HG03354 (cell line): ENCODE measurements around the gene MYCBP2.
A peak's percentile ranks its signal among the peaks of the same experiment; 100 is the strongest.
"Not testable (repeated sequence)": the region's sequence is repeated elsewhere in the genome, so short reads cannot be mapped to it uniquely, and the experiment has no call there.

ENCODE experiments used
- ATAC-seq: cut with Tn5 transposase; IDR thresholded peaks from one replicate; pipeline ENCODE4 v1.9.1; 2021; ENCODE audit warnings: mild to moderate bottlenecking; ENCODE audit not compliant: unreplicated experiment, poor library complexity, severe bottlenecking

MYCBP2 gene

GRCh38 chr13:77222000-77222690 is 104.7 kb downstream of the MYCBP2 start:
- no peak for ATAC-seq

DNA sequence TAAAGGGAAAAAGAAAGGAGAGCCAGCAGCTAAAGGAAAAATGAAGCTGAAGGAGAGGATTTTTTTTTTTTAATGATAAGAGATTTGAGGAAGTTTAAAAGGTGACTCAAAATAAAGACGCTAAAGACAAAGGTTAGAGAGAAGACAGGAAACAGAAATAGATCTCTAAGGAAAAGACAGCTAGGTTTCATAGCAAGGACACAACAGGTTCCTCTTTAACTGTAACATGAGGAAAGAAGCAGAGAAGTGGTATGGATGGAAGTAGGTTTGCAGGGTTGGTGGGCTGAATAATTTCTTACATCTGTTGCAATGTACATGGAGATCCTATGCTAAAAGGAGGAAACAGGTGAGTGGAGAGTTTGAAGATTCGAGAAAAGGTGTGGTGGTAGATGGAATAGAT is 107.5 kb downstream of the MYCBP2 start:
- no peak for ATAC-seq

- no peak for ATAC-seq
Observed at GRCh38 chr13:77218274-77218673, 108.6 kb downstream of the MYCBP2 start.

DNA sequence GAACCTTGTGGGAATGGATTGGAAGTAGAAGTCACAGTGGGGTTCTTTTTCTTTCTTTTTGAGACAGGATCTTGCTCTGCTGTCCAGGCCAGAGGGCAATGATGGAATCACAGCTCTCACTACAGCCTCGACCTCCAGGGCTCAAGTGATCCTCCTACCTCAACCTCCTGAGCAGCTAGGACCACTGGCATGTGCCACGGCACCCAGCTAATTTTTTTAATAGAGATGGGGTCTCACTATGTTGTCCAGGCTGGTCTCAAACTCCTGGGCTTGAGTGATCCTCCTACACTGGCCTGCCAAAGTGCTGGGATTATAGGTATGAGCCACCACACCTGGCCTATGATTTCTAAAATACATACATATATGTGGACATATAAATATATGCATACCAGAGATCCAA is 111.4 kb downstream of the MYCBP2 start:
- ATAC-seq, result no peak

GRCh38 chr13:77213644-77214043 is 113.2 kb downstream of the MYCBP2 start:
- no peak for ATAC-seq

GRCh38 chr13:77207943-77208342 is 119.0 kb downstream of the MYCBP2 start:
- no peak for ATAC-seq

- not testable (repeated sequence) for ATAC-seq
Observed at GRCh38 chr13:77198995-77199394, 127.9 kb downstream of the MYCBP2 start.

GRCh38 chr13:77196052-77196618 is 130.8 kb downstream of the MYCBP2 start:
- no peak for ATAC-seq

DNA sequence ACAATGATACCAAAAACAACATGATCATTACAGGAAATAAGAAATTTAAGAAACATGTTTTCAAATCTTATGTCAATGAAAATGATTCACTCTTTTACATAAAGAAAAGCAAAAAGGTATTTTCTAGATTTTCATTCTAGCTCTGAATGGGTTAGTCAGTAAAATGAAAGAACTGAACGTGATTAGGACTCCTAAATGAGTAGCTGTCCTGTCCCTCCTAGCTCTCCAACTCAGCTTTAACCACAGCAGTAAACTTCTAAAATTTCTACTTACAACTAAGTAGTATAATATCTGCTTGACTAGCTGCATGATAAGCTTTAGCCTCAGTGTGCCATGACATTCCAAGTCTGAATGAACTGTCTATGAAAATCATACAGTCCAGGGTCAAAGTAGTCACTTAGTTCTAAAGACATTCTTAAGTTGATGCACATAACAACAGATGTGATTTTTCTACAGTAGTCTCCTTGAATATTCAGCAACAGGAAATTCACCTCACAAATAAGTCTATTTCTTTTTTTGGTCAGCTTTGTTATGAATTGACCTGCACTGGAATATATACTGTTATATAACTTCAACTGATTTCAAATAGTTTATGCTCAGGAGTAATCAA is 136.4 kb downstream of the MYCBP2 start:
- no peak for ATAC-seq

GRCh38 chr13:77185721-77186120 is 141.2 kb downstream of the MYCBP2 start:
- ATAC-seq, result no peak

- peak; percentile 99 for ATAC-seq
Observed at GRCh38 chr13:77184455-77184854, 142.4 kb downstream of the MYCBP2 start.

DNA sequence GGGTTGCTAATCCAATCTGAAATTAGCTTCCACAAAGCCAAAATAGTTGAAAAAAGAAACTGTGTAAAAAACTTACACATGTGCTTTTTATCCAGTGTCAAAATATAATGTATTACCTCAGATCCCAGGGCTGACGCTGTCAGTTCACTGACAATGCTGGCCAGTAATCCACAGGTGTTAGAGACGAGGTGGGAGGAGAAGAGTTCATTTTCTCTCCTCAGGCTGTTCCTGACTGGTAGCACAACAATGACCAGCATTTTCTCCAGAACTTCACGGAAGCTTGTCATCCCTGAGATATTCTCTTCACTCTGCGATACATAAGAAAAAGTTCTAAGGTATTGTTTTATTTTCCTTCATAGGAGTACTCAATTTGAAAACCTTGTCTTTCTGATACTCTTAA is 146.9 kb downstream of the MYCBP2 start:
- ATAC-seq, result no peak

- ATAC-seq, result no peak
Observed at GRCh38 chr13:77177646-77178045, 149.2 kb downstream of the MYCBP2 start.

DNA sequence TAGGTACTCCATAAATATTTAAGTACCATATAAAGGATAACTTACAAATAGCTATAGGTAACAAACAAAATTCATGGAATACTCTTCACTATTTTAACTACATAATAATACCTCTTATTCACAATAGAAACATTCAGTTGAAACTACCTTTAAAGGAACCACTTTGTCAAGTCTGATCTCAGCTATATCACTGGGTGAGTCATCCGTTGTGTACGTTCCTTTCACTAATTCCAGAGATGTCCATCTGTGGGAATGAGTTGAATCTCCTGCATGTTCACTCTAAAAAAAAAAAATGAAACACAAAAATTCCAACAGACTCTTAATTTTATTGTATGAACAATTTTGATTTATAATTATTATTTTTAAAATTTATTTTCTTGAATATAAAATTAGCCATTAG is 150.5 kb downstream of the MYCBP2 start:
- ATAC-seq, result no peak

GRCh38 chr13:77172650-77173049 is 154.2 kb downstream of the MYCBP2 start:
- no peak for ATAC-seq

DNA sequence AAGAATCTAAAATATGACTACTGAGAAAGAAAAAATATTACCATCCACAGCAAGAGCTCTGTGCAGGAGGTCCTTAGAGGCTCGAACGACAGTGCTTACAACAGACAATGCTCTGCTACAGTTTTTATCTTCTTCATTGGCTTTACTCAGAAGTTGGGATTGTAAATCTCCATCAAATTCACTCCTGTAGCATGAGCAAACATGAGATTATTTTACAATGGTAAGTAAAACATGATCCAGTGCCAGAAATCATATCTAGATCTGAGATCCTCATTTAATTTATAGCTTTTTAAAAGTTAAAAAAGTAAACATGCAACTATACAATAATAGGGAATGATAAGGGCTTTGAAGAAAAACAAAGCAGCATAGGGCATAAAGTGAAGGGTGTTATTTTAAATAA is 155.4 kb downstream of the MYCBP2 start:
- no peak for ATAC-seq

DNA sequence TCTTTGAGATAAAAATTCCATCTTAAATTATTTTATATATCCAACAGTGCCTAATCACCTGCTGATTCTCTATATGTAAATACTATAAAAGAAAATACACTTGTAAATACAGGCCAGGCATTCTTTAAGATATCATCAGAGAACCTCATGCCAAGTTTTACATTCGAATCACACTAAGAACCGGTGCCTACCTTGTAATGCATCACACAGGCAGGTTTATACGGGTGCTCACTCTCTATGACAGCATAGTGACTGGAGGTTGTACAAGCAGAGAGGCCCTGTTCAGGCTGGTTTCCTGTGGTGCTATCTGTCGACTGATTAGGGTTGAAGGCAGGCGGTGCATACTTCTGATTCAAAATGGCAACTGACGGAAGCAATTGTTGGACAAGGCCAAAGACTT is 158.7 kb downstream of the MYCBP2 start:
- ATAC-seq, result no peak

- no peak for ATAC-seq
Observed at GRCh38 chr13:77150651-77151050, 176.2 kb downstream of the MYCBP2 start.

DNA sequence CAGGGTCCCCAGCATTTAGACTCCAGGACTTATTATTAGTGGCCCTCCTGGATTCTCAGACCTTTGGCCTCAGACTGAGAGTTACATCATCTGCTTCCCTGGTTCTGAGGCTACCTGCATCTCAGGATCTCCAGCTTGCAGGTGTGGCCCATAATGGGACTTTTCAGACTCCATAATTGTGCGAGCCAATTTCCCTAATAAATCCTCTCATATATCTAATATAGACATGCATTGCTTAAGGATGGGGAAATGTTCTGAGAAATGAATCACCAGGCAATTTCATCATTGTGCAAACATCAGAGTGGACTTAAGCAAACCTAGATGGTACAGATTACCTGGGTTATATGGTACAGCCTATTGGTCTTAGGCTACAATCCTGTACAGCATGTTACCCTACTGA is 183.5 kb downstream of the MYCBP2 start:
- ATAC-seq, result no peak

DNA sequence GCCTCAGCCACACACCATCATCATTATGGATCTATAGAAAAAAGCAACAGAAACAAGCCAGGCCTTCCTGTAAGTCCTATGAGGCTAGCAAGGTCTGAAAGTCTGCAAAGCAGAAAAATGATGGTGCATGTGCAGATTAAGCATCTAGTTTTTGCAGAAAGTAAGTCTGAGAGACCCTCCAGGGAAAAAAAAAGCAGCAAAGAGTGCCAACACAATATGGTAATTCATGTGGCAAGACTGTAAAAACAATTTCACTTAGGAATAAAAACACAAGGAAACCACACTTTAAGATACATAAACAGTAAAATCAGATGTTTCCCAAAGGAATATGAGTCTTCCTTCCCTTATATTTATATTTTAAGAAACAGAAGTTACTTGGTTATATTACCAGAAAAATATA is 187.6 kb downstream of the MYCBP2 start:
- no peak for ATAC-seq

GRCh38 chr13:77138813-77139212 is 188.1 kb downstream of the MYCBP2 start:
- ATAC-seq, result no peak
